ENCODE data around the gene SPACDR. TPM values are rescaled to one million over a fixed set of nuclear protein-coding genes. Genes with fewer than 3 reads are reported as not detected.

Gene SPACDR
- total RNA-seq, 1 donor from 2014 or later = not detected

DNA sequence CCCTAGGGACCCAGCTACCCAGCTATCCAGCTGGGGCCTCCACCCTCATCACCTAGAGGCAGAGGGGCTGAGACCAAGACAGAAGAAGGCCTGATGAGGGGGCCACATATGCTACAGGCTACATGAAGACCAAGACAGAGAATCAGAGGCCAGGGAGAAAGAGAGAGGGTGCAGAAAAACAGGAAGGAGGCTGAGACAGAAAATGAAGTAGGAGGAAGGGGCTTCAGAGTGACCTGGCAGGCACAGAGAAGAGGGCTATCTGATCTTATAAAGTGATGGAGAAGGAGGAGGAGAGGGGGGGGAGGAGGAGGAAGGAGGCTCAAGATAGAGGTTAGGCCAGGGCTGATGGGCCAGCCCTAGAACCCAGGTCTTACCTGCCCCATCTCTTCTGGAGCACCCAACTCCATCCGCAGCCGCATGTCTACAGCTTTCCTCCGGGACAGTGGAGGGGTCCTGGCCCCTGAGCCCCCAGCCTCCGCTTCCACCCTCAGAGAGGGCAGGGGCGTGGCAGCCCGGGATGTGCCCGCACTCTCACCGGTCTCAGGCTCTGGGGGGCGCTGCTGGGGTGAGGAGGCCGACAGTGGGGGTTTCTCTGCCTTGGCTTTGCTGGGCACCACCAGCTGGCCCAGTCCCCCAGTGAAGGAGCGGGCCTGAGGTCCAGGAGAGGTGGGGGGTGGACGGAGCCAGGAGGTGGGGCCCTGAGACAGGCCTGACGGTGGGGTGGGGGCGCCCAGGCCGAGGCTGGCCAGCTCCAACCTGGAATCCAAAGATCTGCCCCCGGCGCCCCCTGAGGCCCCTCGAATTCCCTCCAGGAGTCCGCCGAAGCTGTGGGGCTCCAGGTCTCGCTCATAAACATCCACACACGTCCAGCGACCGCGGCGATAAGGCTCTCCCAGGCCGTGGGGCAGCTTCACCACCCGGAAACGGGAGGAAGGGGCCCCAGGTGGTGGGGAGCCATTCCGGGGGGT is 13.1 kb upstream of the SPACDR start:
- Histone ChIP-seq H3K4me1 (peaks cover 16% of the 10 kb centered on the region), H3F3A (ENCODE audit: low read depth) (peaks cover 21% of the 10 kb centered on the region), H3K4me3 (peak overlapping the region; percentile 71), H3K27me3 (no peaks in the 10 kb centered on the region), H3K9me3 (ENCODE audit: low read depth) (no peaks in the 10 kb centered on the region), H2AFZ (replicated peaks) (no peak overlapping the region), H3K9ac (no peak overlapping the region), H3K27ac (no peak overlapping the region), H3K36me3 (no peaks in the 10 kb centered on the region), H3K4me2 (peak overlapping the region; percentile 94), H3K79me2 (ENCODE audit: low read depth) (peaks cover 14% of the 10 kb centered on the region), H4K20me1 (ENCODE audit: low read depth) (peaks cover 6% of the 10 kb centered on the region)
- Mint-ChIP-seq H3K4me3 (peak overlapping the region; percentile 77), H3K27me3 (ENCODE audit: insufficient read depth, low read depth) (peaks cover 7% of the 10 kb centered on the region), H3K27ac (peak overlapping the region; percentile 30), H3K36me3 (no peaks in the 10 kb centered on the region), H3K9me3 (no peaks in the 10 kb centered on the region), H3K4me1 (peaks cover 37% of the 10 kb centered on the region)
- DNase-seq (ENCODE audit: low spot score) = no peak
- no peak for TF ChIP-seq EZH2 (IDR thresholded peaks at IDR 0.05)
- TF ChIP-seq, protein P1, sequence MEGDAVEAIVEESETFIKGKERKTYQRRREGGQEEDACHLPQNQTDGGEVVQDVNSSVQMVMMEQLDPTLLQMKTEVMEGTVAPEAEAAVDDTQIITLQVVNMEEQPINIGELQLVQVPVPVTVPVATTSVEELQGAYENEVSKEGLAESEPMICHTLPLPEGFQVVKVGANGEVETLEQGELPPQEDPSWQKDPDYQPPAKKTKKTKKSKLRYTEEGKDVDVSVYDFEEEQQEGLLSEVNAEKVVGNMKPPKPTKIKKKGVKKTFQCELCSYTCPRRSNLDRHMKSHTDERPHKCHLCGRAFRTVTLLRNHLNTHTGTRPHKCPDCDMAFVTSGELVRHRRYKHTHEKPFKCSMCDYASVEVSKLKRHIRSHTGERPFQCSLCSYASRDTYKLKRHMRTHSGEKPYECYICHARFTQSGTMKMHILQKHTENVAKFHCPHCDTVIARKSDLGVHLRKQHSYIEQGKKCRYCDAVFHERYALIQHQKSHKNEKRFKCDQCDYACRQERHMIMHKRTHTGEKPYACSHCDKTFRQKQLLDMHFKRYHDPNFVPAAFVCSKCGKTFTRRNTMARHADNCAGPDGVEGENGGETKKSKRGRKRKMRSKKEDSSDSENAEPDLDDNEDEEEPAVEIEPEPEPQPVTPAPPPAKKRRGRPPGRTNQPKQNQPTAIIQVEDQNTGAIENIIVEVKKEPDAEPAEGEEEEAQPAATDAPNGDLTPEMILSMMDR (IDR thresholded peaks at IDR 0.05) = peak; percentile 38

DNA sequence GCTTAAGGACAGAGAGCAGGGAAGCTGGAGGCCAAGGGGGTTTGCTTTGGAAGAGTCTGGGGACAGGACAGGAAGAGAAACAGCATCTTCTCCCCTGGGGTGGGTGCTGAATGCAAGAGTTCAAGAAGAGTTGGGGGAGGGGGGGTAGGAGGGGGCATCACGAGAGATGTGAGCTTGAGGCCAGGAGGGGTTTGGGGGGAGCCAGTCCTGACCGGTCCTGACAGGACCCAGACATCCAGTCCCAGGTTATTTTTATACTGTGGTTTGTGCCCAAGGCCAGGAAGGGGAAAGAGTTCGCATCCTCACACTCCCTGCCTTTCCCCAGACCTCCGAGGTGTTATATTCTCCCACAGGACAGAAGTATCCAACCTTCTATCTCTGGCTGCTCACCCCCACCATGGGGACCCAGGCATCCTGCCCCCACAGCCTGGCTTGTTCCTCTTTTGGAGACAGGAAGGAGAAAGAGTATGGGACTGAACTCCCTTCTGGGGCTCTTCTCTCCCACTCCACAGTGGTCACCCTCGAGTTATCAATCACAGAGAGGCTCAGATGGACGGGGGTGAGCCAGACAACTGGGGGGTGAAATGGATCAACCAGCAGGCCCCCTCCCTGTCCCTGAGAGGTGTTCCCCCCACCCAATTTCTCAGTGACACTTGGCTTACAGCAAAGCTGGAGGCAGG is 12.2 kb upstream of the SPACDR start:
- H3F3A ChIP-seq (ENCODE audit: low read depth) = peaks cover 14% of the 10 kb centered on the region
- TF ChIP-seq EZH2 (IDR thresholded peaks at IDR 0.05) = no peak
- no peak for TF ChIP-seq EZH2phosphoT487 (IDR thresholded peaks at IDR 0.05)
- TF ChIP-seq, protein P1 (IDR thresholded peaks at IDR 0.05) = no peak
- H3K4me3 ChIP-seq = no peak overlapping the region
- no peak overlapping the region for H3K27ac ChIP-seq
- Mint-ChIP-seq H3K9me3 (no peaks in the 10 kb centered on the region), H3K4me3 (peak overlapping the region; percentile 77), H3K4me1 (peaks cover 28% of the 10 kb centered on the region), H3K27ac (peak overlapping the region; percentile 13), H3K36me3 (no peaks in the 10 kb centered on the region), H3K27me3 (ENCODE audit: insufficient read depth, low read depth) (peaks cover 4% of the 10 kb centered on the region)
- peak overlapping the region; percentile 22 for H3K4me2 ChIP-seq
- no peak overlapping the region for H2AFZ ChIP-seq (replicated peaks)
- no peaks in the 10 kb centered on the region for H3K9me3 ChIP-seq (ENCODE audit: low read depth)
- H3K27me3 ChIP-seq = no peaks in the 10 kb centered on the region
- peaks cover 6% of the 10 kb centered on the region for H4K20me1 ChIP-seq (ENCODE audit: low read depth)
- H3K4me1 ChIP-seq = peaks cover 16% of the 10 kb centered on the region
- H3K9ac ChIP-seq = no peak overlapping the region
- no peak for DNase-seq (ENCODE audit: low spot score)
- H3K79me2 ChIP-seq (ENCODE audit: low read depth) = peaks cover 14% of the 10 kb centered on the region
- H3K36me3 ChIP-seq = no peaks in the 10 kb centered on the region

DNA sequence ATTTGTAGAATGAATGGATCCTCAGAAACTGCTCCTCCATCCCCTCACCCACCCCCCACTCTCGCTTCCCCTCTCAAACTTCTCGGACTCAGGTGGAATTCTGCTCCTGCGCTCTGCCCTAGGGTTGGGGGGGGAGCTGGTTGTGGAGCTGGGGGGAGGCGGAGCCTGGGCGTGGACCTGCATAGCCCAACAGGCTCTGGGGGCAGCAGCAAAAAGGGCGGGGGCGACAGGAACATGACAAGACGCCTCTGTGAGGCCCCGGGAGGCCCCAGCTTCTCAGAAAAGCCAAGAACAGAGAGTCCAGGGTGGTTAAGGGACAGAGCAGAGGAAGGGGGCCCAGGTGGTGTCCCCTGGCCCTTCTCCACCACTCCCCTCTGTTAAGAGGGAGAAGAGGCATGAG is 11.5 kb upstream of the SPACDR start:
- no peaks in the 10 kb centered on the region for H3K27me3 ChIP-seq
- H3K9ac ChIP-seq = no peak overlapping the region
- no peak overlapping the region for H3K27ac ChIP-seq
- H3K4me3 Mint-ChIP-seq = peak overlapping the region; percentile 77
- H3K4me1 Mint-ChIP-seq = peaks cover 28% of the 10 kb centered on the region
- H3K9me3 Mint-ChIP-seq = no peaks in the 10 kb centered on the region
- no peaks in the 10 kb centered on the region for H3K36me3 Mint-ChIP-seq
- peaks cover 14% of the 10 kb centered on the region for H3F3A ChIP-seq (ENCODE audit: low read depth)
- peaks cover 4% of the 10 kb centered on the region for H3K27me3 Mint-ChIP-seq (ENCODE audit: insufficient read depth, low read depth)
- H3K27ac Mint-ChIP-seq = no peak overlapping the region
- peaks cover 6% of the 10 kb centered on the region for H4K20me1 ChIP-seq (ENCODE audit: low read depth)
- peak overlapping the region; percentile 6 for H3K4me2 ChIP-seq
- H3K4me1 ChIP-seq = peaks cover 16% of the 10 kb centered on the region
- H3K79me2 ChIP-seq (ENCODE audit: low read depth) = peaks cover 14% of the 10 kb centered on the region
- no peaks in the 10 kb centered on the region for H3K36me3 ChIP-seq
- no peaks in the 10 kb centered on the region for H3K9me3 ChIP-seq (ENCODE audit: low read depth)
- DNase-seq (ENCODE audit: low spot score) = no peak
- no peak overlapping the region for H3K4me3 ChIP-seq
- no peak for TF ChIP-seq EZH2 (IDR thresholded peaks at IDR 0.05)
- no peak for TF ChIP-seq EZH2phosphoT487 (IDR thresholded peaks at IDR 0.05)
- TF ChIP-seq, protein P1 (IDR thresholded peaks at IDR 0.05) = no peak
- no peak overlapping the region for H2AFZ ChIP-seq (replicated peaks)

All from neural progenitor cell (in vitro differentiated cells).